Measurements from ENCODE around the gene TXNL1.

DNA sequence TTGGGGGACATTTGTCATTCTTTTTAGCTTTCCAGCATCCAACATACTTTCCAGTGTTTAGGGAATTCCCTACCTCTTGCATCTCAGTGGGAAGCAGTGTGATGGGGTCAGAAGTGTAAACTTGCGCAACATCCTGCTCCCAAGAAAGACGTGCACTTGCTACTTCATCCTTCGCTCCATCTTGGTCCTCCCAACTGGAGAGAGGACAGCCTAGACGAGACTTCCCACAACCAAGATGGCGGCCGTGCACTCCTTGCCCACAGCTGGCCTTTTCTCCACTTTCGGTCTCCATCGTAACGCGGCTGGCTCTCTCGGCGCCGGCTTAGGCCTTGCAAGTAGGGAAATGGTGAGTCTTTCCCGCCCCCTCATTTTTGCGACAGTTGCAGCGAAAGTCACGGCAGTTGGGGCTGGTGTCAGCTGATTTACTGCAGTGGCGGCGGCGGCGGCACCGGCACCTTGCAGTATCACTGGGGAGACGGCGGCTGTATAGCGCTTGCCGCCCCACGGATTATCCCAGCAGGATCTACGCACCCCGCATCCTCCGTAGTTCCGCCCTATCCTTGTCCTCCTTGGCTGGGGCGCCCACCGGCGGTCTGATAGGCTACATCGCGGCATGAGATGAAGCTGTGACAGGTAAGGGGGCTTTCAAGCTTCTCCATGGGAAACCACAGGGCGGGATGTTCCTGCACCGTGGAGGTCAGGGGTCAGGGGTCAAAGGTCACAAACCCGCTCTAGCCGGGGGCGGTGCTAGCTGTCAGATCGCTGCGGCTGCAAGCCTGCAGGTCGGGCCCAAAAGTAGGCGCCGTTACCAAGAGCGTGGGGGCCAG lies 12.8 kb upstream of the TXNL1 start, which contains the start of gene WDR7:
- TF ChIP-seq, protein P1, sequence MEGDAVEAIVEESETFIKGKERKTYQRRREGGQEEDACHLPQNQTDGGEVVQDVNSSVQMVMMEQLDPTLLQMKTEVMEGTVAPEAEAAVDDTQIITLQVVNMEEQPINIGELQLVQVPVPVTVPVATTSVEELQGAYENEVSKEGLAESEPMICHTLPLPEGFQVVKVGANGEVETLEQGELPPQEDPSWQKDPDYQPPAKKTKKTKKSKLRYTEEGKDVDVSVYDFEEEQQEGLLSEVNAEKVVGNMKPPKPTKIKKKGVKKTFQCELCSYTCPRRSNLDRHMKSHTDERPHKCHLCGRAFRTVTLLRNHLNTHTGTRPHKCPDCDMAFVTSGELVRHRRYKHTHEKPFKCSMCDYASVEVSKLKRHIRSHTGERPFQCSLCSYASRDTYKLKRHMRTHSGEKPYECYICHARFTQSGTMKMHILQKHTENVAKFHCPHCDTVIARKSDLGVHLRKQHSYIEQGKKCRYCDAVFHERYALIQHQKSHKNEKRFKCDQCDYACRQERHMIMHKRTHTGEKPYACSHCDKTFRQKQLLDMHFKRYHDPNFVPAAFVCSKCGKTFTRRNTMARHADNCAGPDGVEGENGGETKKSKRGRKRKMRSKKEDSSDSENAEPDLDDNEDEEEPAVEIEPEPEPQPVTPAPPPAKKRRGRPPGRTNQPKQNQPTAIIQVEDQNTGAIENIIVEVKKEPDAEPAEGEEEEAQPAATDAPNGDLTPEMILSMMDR (IDR thresholded peaks at IDR 0.05): peak in 1 of 4 experiments; percentile 12
- no peak for TF ChIP-seq POLR2A (IDR thresholded peaks at IDR 0.05)

All from uterus (tissue), 2 donors.